ENCODE data around the gene CELSR1. TPM values are rescaled to one million over a fixed set of nuclear protein-coding genes. Genes with fewer than 3 reads are reported as not detected.

CELSR1 gene
- total and polyA plus RNA-seq, 2 donors from 2014 or later, result 15.7 to 49.9 TPM

GRCh38 chr22:46419754-46420571 lies 117.5 kb downstream of the CELSR1 start:
- DNase-seq (no peak), FAIRE-seq (no peak)
- Histone ChIP-seq H3K4me3 (ENCODE audit: low read length in 3 of 3) (no peak overlapping the region), H3K9me3 (ENCODE audit: control insufficient read depth in 2 of 3, insufficient read depth in 1 of 3, low read length in 3 of 3) (no peaks in the 10 kb centered on the region), H3K27me3 (ENCODE audit: control insufficient read depth, insufficient read depth, low read length) (no peaks in the 10 kb centered on the region), H3K36me3 (ENCODE audit: control insufficient read depth in 2 of 3, insufficient read depth in 3 of 3, low read length in 3 of 3) (peaks cover 0 to 4% (median 0%) of the 10 kb centered on the region in 3 donors), H3K27ac (ENCODE audit: low read depth in 2 of 2, low read length in 2 of 2) (no peak overlapping the region), H3K4me1 (ENCODE audit: control insufficient read depth in 2 of 3, insufficient read depth in 2 of 3, low read depth in 1 of 3, low read length in 3 of 3) (peaks cover 0 to 23% (median 11%) of the 10 kb centered on the region in 3 donors), H3K9ac (ENCODE audit: low read length in 3 of 3) (no peak overlapping the region)
- no peak for TF ChIP-seq CTCF (IDR thresholded peaks at IDR 0.05; ENCODE audit: borderline replicate concordance, extremely low read depth, insufficient read depth)
- intact Hi-C loops (cut with DNase I), result no loop called here

- H3K27me3 ChIP-seq (ENCODE audit: control insufficient read depth, insufficient read depth, low read length), result no peaks in the 10 kb centered on the region
- peak in 1 of 5 donors; percentile 37 for DNase-seq
- H3K9ac ChIP-seq (ENCODE audit: low read length in 3 of 3), result no peak overlapping the region
- H3K4me3 ChIP-seq (ENCODE audit: low read length in 3 of 3), result no peak overlapping the region
- H3K9me3 ChIP-seq (ENCODE audit: control insufficient read depth in 2 of 3, insufficient read depth in 1 of 3, low read length in 3 of 3), result no peaks in the 10 kb centered on the region
- peaks cover 0 to 23% (median 11%) of the 10 kb centered on the region in 3 donors for H3K4me1 ChIP-seq (ENCODE audit: control insufficient read depth in 2 of 3, insufficient read depth in 2 of 3, low read depth in 1 of 3, low read length in 3 of 3)
- no peak for TF ChIP-seq CTCF (IDR thresholded peaks at IDR 0.05; ENCODE audit: borderline replicate concordance, extremely low read depth, insufficient read depth)
- intact Hi-C loops (cut with DNase I), result no loop called here
- H3K27ac ChIP-seq (ENCODE audit: low read depth in 2 of 2, low read length in 2 of 2), result no peak overlapping the region
- peaks cover 0 to 4% (median 0%) of the 10 kb centered on the region in 3 donors for H3K36me3 ChIP-seq (ENCODE audit: control insufficient read depth in 2 of 3, insufficient read depth in 3 of 3, low read length in 3 of 3)
- no peak for FAIRE-seq
Measured at GRCh38 chr22:46418827-46419226, 118.6 kb downstream of the CELSR1 start.

GRCh38 chr22:46417769-46418168 lies 119.7 kb downstream of the CELSR1 start:
- peak overlapping the region in 1 of 3 donors; percentile 37 for H3K4me3 ChIP-seq (ENCODE audit: low read length in 3 of 3)
- peak overlapping the region in 1 of 3 donors; percentile 67 for H3K9ac ChIP-seq (ENCODE audit: low read length in 3 of 3)
- H3K27ac ChIP-seq (ENCODE audit: low read depth in 2 of 2, low read length in 2 of 2), result peak overlapping the region; percentile 49 to 81
- intact Hi-C loops (cut with DNase I), result no loop called here
- peaks cover 0 to 4% (median 0%) of the 10 kb centered on the region in 3 donors for H3K36me3 ChIP-seq (ENCODE audit: control insufficient read depth in 2 of 3, insufficient read depth in 3 of 3, low read length in 3 of 3)
- FAIRE-seq, result no peak
- TF ChIP-seq CTCF (IDR thresholded peaks at IDR 0.05; ENCODE audit: borderline replicate concordance, extremely low read depth, insufficient read depth), result no peak
- H3K9me3 ChIP-seq (ENCODE audit: control insufficient read depth in 2 of 3, insufficient read depth in 1 of 3, low read length in 3 of 3), result no peaks in the 10 kb centered on the region
- H3K4me1 ChIP-seq (ENCODE audit: control insufficient read depth in 2 of 3, insufficient read depth in 2 of 3, low read depth in 1 of 3, low read length in 3 of 3), result peaks cover 0 to 20% (median 11%) of the 10 kb centered on the region in 3 donors
- no peaks in the 10 kb centered on the region for H3K27me3 ChIP-seq (ENCODE audit: control insufficient read depth, insufficient read depth, low read length)
- peak in 1 of 5 donors; percentile 26 for DNase-seq

All from kidney (tissue), 14 donors.